HG03575 (cell line): ENCODE data around the gene KIAA0825.
A peak's percentile ranks its signal among the peaks of the same experiment; 100 is the strongest.

Source experiments
- ATAC-seq: cut with Tn5 transposase; IDR thresholded peaks from one replicate; pipeline ENCODE4 v1.9.1; 2021; ENCODE audit not compliant: unreplicated experiment, insufficient number of reproducible peaks, low FRiP score; ENCODE audit errors: extremely low read depth

Gene KIAA0825

DNA sequence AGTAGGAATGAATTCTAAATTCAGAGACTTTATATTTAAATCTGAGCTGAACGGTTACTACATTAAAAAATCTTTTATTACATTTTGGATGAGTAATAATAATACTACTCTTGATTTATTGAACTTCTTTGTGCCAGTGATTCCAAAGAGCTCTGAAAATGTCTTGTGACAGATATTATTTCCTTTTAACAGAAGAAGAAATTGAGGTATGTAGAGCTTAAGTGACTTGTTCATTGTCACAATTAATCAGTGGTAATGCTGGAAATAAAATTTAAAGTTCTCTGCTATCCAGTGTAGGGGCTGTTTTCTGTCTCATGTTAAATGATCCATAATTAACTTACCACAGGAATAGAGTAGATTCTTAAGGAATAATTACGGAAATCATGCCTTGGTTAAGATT lies 335.3 kb downstream of the KIAA0825 start:
- no peak for ATAC-seq

GRCh38 chr5:94281236-94281801 lies 337.1 kb downstream of the KIAA0825 start:
- ATAC-seq, result no peak

- ATAC-seq, result no peak
Measured at GRCh38 chr5:94276751-94277150, 341.7 kb downstream of the KIAA0825 start.

GRCh38 chr5:94276048-94276447 lies 342.4 kb downstream of the KIAA0825 start:
- no peak for ATAC-seq

DNA sequence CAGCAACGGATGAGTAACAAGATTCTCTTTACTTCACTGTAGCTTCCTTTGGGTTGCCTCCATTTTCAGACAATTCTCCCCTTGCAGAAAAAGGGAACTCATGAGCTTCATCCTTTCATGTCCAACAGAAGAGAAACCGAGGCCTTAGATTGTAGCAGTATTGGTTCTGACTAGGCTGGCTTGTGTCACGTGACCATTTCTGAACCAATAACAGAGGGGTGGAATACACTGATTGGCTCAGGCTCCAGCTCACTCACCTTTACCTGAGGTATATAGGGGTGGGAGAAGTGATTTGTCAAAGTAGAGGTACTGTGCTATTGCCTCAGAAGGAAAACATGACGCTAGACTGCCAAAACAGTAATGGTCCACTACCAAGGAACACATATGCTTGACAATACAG lies 343.7 kb downstream of the KIAA0825 start:
- ATAC-seq, result no peak

GRCh38 chr5:94268226-94268625 lies 350.2 kb downstream of the KIAA0825 start:
- ATAC-seq, result no peak

DNA sequence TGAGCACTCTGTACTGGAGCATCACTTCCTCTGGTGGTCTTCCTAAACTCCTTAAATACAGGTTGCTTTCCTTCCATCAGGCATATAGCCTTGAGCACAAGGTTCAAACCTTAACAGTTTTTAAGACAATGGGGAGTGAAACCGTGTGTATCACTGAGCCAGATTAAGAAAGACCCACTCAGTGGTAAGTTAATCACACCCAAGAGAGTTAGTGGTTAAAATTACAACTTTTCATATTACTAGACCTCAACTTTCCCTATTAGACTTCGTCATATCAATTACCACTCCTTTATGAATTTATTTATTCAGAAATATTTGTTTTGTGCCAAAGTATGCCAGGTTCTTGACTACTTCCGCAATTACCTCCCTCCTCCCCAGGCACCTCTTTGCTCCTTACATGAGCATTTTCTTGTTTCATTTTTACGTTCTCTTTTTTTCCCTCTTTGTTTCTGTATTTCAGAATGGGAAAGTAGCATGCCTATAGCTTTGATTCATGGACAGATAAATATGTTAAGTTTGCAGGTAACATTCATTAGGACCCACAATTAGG lies 351.0 kb downstream of the KIAA0825 start:
- ATAC-seq, result no peak

- no peak for ATAC-seq
Measured at GRCh38 chr5:94266170-94266569, 352.2 kb downstream of the KIAA0825 start.

DNA sequence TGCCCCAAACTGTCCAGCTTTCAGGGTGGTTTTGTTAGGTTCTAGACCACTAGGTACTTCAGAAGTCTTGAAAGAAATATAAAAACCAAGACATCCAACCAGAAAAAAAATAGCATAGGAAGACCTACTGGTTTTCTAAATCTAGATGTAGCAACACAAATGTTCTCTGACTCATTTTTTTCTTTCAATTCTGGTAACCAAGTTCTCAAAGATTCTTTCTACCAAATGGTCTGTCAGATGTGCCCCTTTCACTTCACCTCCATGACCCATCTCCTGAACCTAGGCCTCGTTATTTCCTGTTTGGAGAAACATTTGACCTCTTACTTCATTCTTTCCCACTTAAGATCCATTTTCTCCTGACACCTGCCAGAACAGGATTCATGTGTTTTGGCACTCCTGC lies 355.3 kb downstream of the KIAA0825 start:
- ATAC-seq, result peak; percentile 60

- no peak for ATAC-seq
Measured at GRCh38 chr5:94260096-94260495, 358.3 kb downstream of the KIAA0825 start.

- no peak for ATAC-seq
Measured at GRCh38 chr5:94254214-94254613, 364.2 kb downstream of the KIAA0825 start.

- ATAC-seq, result no peak
Measured at GRCh38 chr5:94250985-94251384, 367.4 kb downstream of the KIAA0825 start.

DNA sequence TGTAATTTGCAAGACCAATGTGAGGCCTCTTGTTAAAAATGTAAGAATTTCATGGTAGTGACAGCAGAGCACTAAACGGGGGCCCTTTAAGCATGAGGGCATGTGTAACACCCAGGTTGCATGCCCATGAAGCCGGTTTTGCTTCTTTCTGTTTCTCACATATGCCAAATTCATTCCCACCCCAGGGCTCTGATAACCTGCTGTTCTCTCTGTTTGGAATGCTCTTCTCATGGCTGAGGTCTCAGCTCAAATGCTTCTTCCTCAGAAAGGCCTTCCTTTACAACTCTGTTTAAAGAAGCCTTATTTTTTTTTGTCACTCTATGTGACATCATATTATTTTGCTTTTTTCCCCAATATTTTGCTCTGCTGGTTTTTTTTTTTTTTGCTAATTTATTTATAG lies 369.0 kb downstream of the KIAA0825 start:
- no peak for ATAC-seq

DNA sequence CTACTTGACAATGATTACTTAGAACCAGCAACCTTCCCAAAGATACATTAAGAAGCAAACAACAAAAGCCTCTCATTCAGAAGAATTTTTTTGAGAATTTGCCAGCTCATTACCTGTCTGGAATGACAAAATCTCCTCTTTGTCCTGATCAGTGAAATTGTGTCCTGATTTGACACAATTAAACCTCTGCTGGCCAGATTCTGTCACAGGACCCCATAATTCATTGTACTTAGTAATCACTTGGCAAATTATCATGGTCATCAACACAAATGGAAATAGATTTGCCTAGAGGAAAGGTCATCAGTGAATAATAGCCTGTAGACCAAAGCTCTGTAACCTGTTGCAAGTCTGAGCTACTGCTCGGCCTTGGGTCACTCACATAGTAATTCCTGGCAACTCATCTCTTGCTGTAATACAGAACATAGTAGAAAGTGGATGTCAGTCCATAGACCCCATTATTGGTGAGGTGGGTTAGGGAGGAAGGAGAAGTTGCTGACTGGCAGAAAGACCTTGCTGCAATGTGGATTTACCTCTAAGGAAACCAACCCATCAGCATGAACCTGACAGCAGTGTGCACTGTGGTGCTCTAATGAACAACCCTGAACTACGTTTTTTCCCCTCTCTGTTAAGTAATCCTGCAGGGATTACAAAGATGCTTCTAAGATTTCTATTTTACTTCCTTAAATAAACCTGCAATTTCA lies 370.1 kb downstream of the KIAA0825 start:
- no peak for ATAC-seq

DNA sequence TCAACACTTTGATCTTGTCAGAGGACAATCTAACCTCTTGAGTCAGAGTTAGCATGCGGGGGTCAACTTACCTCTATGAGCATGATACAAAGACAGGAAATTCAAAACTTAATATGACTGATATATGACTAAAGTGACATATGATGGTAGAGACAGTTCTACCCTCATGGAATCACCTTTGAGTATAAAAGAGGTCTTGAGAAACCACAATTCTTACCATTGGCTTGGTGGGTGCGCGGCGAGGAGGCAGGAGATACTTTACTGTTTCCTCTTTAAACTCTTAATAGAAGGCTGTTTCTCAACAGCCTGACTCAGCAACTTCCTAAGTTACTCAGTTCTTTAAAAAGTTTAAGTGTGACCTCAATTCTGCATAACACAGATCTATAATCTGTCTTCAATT lies 372.8 kb downstream of the KIAA0825 start:
- no peak for ATAC-seq

DNA sequence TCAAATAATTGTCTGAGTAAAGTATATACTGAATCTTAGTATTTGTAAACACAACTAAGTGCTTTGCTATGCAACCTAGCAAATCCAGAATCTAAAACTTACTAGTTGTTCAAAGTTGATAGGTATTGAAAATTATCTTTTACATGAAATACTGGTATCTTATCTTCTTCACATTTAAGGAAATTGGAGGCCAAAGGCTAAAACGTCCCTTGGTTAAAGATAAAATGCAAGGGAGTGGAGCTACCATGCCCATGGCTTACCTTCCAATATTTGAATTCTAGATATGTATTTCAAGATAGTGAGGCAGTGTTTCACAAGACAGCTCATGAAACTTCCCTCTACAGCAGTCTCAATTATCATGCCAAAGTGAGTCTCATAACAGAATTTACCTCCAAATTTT lies 373.5 kb downstream of the KIAA0825 start:
- ATAC-seq, result no peak

- ATAC-seq, result no peak
Measured at GRCh38 chr5:94243612-94244011, 374.8 kb downstream of the KIAA0825 start.

DNA sequence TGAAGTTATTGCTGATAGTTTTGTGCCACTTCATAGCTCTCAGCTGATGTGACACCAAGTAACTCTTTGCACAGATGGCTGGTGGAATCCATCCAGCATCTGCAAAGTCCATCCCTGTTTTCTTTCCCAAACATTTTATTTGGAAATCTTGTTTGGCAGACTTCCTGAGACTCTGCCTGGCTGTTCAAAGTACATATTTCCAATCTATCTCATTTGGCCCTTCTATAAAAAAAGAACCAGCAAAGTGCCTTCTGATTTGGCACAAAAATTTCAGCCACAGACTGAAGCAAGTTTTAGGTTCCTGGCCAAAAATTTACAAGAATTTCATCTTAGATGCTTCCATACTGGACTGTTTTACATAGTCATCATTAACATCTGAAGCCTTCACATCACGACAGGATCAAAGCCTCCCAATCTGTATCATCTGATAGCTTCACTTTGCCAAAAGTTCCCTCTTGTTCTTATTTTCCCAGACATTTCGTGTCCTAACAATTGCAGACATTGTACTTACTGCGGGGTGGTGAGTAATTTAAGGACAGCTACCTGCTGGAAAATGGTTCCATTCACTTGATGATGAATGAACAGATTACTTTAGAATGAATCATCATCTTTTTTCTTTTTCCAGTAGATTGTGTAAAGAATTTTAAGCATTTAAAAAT lies 377.3 kb downstream of the KIAA0825 start:
- no peak for ATAC-seq

DNA sequence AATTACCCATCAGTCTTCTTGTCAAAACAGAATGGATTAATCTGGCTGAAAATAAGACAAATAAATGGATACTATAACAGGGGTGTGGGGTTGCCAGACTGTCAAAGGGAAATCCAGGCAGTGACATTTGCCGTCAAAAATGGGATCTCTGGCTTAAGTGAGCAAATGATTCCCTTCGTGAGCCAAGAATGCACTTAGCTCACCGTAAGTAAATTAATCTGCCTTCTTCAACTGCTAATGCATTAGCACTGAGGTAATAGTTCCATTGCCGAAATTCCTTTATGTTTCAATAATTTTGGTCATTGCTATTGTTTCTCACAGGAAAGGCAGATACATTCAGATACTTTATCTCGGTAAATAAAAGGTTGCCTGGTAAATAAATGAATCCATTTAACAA lies 377.8 kb downstream of the KIAA0825 start:
- no peak for ATAC-seq

- ATAC-seq, result no peak
Measured at GRCh38 chr5:94240134-94240533, 378.3 kb downstream of the KIAA0825 start.
